H9 (cell line): ENCODE data around the gene CEP192. TPM values are rescaled to one million over a fixed set of nuclear protein-coding genes. Genes with fewer than 3 reads are reported as not detected.

Experiments
- DNase-seq: peaks from one replicate; pipeline ENCODE4 v3.0.0-alpha.2; 2017
- H2AFZ ChIP-seq: one replicate; pipeline ENCODE4 v1.6.1; 2013; ENCODE audit warnings: mild to moderate bottlenecking, low read length, control low read depth, moderate library complexity
- H2AK5ac ChIP-seq: 2 replicates; pipeline ENCODE4 v1.6.1; 2013; ENCODE audit warnings: low read length, control low read depth, mixed read lengths; ENCODE audit not compliant: insufficient read length
- H2BK120ac ChIP-seq: one replicate; pipeline ENCODE4 v1.6.1; 2013; ENCODE audit warnings: low read depth, mild to moderate bottlenecking, low read length, control low read depth, inconsistent platforms; ENCODE audit not compliant: poor library complexity, severe bottlenecking
- H2BK12ac ChIP-seq: 2 replicates; pipeline ENCODE4 v1.6.1; 2013; ENCODE audit warnings: low read length, control low read depth, mixed read lengths, low read depth; ENCODE audit not compliant: insufficient read length
- H2BK15ac ChIP-seq: 2 replicates; pipeline ENCODE4 v1.6.1; 2013; ENCODE audit warnings: low read depth, low read length, control low read depth
- H2BK20ac ChIP-seq: one replicate; pipeline ENCODE4 v1.6.1; 2013; ENCODE audit warnings: low read depth, mild to moderate bottlenecking, low read length, control low read depth, inconsistent platforms; ENCODE audit not compliant: poor library complexity, severe bottlenecking
- H2BK5ac ChIP-seq: 2 replicates; pipeline ENCODE4 v1.6.1; 2013; ENCODE audit warnings: low read length, control low read depth, mixed read lengths; ENCODE audit not compliant: insufficient read length
- H3K14ac ChIP-seq: 2 replicates; pipeline ENCODE4 v1.6.1; 2013; ENCODE audit warnings: low read length, control low read depth; ENCODE audit not compliant: insufficient read depth
- H3K18ac ChIP-seq: 2 replicates; pipeline ENCODE4 v1.6.1; 2013; ENCODE audit warnings: low read depth, mild to moderate bottlenecking, mixed read lengths, low read length, control low read depth; ENCODE audit not compliant: insufficient read length
- H3K23ac ChIP-seq: 2 replicates; pipeline ENCODE4 v1.6.1; 2013; ENCODE audit warnings: low read length, control low read depth, mixed read lengths, low read depth; ENCODE audit not compliant: insufficient read length
- H3K23me2 ChIP-seq: 2 replicates; pipeline ENCODE4 v1.6.1; 2013; ENCODE audit warnings: low read depth, mild to moderate bottlenecking, mixed read lengths, low read length, control low read depth; ENCODE audit not compliant: insufficient read length, poor library complexity, severe bottlenecking
- H3K27ac ChIP-seq: 2 replicates; pipeline ENCODE4 v1.5.1; 2013; ENCODE audit warnings: low read length, control low read depth, mixed read lengths, low read depth; ENCODE audit not compliant: insufficient read length
- H3K27me3 ChIP-seq: 2 replicates; pipeline ENCODE4 v1.6.1; 2013; ENCODE audit warnings: low read length, control low read depth, inconsistent platforms; ENCODE audit not compliant: insufficient read depth
- H3K4ac ChIP-seq: 2 replicates; pipeline ENCODE4 v1.6.1; 2013; ENCODE audit warnings: low read depth, mild to moderate bottlenecking, control low read depth, inconsistent platforms, low read length, moderate library complexity
- H3K4me1 ChIP-seq: 2 replicates; pipeline ENCODE4 v1.6.1; 2013; ENCODE audit warnings: low read length, control low read depth, inconsistent platforms; ENCODE audit not compliant: insufficient read depth
- H3K4me2 ChIP-seq: 2 replicates; pipeline ENCODE4 v1.6.1; 2013; ENCODE audit warnings: low read length, control low read depth, mixed read lengths; ENCODE audit not compliant: insufficient read length, insufficient read depth
- H3K56ac ChIP-seq: 2 replicates; pipeline ENCODE4 v1.6.1; 2013; ENCODE audit warnings: low read depth, mild to moderate bottlenecking, mixed read lengths, low read length, control low read depth; ENCODE audit not compliant: insufficient read length
- H3K79me1 ChIP-seq: 2 replicates; pipeline ENCODE4 v1.6.1; 2013; ENCODE audit warnings: low read depth, mild to moderate bottlenecking, moderate library complexity, low read length, control low read depth, inconsistent platforms; ENCODE audit not compliant: insufficient read depth, poor library complexity, severe bottlenecking
- H3K79me2 ChIP-seq: 2 replicates; pipeline ENCODE4 v1.6.1; 2013; ENCODE audit warnings: low read length, control low read depth, inconsistent platforms; ENCODE audit not compliant: insufficient read depth
- H3K9ac ChIP-seq: 2 replicates; pipeline ENCODE4 v1.6.1; 2013; ENCODE audit warnings: low read length, control low read depth, mixed read lengths; ENCODE audit not compliant: insufficient read length; ENCODE audit errors: extremely low read depth
- H3K9me3 ChIP-seq: one replicate; pipeline ENCODE4 v1.6.1; 2013; ENCODE audit warnings: low read depth, low read length, inconsistent platforms; ENCODE audit not compliant: control insufficient read depth
- H3T11ph ChIP-seq: one replicate; pipeline ENCODE4 v1.6.1; 2013; ENCODE audit warnings: mild to moderate bottlenecking, low read length, control low read depth, inconsistent platforms
- H4K20me1 ChIP-seq: one replicate; pipeline ENCODE4 v1.6.1; 2013; ENCODE audit not compliant: control insufficient read depth, insufficient read length, insufficient read depth
- H4K5ac ChIP-seq: 2 replicates; pipeline ENCODE4 v1.6.1; 2013; ENCODE audit warnings: low read depth, mild to moderate bottlenecking, mixed read lengths, low read length, control low read depth; ENCODE audit not compliant: insufficient read length
- H4K8ac ChIP-seq: replicated peaks from 2 replicates; pipeline ENCODE4 v1.6.1; 2013; ENCODE audit warnings: low read length, control low read depth, mixed read lengths, low read depth; ENCODE audit not compliant: insufficient read length
- H4K91ac ChIP-seq: 2 replicates; pipeline ENCODE4 v1.6.1; 2013; ENCODE audit warnings: low read depth, mild to moderate bottlenecking, moderate library complexity, mixed read lengths, low read length, control low read depth; ENCODE audit not compliant: insufficient read length
- H3K27ac Mint-ChIP-seq, 3 experiments: 2 replicates in 2 of 3; 3 replicates in 1 of 3; pipeline ENCODE4 v1.8.0; 2020 to 2021; ENCODE audit warnings: mixed read lengths in 3 of 3, mild to moderate bottlenecking in 1 of 3, moderate library complexity in 1 of 3
- H3K27me3 Mint-ChIP-seq: 2 replicates; pipeline ENCODE4 v1.8.0; 2021; ENCODE audit warnings: low read depth, mild to moderate bottlenecking, moderate library complexity, mixed read lengths
- H3K36me3 Mint-ChIP-seq, 3 experiments: 2 replicates in 2 of 3; 3 replicates in 1 of 3; pipeline ENCODE4 v1.8.0; 2020 to 2021; ENCODE audit warnings: low read depth in 3 of 3, mixed read lengths in 3 of 3; ENCODE audit not compliant: insufficient read depth in 1 of 3
- H3K4me1 Mint-ChIP-seq, 2 experiments: 2 replicates each; pipeline ENCODE4 v1.8.0; 2020; ENCODE audit warnings: mixed read lengths in 2 of 2
- H3K4me3 Mint-ChIP-seq, 2 experiments: 2 replicates in 1 of 2; 3 replicates in 1 of 2; pipeline ENCODE4 v1.8.0; 2020 to 2021; ENCODE audit warnings: mild to moderate bottlenecking in 2 of 2, mixed read lengths in 2 of 2, moderate library complexity in 1 of 2
- H3K9me3 Mint-ChIP-seq, 2 experiments: 2 replicates in 1 of 2; 3 replicates in 1 of 2; pipeline ENCODE4 v1.8.0; 2020; ENCODE audit warnings: mild to moderate bottlenecking in 2 of 2, mixed read lengths in 2 of 2, moderate library complexity in 1 of 2
- WGBS: extraction: QIAGEN DNeasy Blood & Tissue Kit; methylation state at CpG from one replicate; pipeline ENCODE4 v1.1.7; 2013; ENCODE audit warnings: missing lambda C conversion rate, low lambda C conversion rate, mixed read lengths; ENCODE audit not compliant: insufficient read length; ENCODE audit errors: extremely low coverage; 5-methylcytosine and 5-hydroxymethylcytosine counted together
- total RNA-seq: library from RNA; stranded (reverse); gene quantifications from 2 replicates; pipeline ENCODE4 v1.2.1, GENCODE V29; 2021
- TF ChIP-seq, protein P1 (sequence below): fragments of 200-600 bp; sonication (generic); conservative IDR thresholded peaks from 3 replicates; pipeline ENCODE4 v1.8.0; 2021; ENCODE audit warnings: antibody characterized with exemption, mild to moderate bottlenecking

The CEP192 gene
- total RNA-seq, 1 experiment from 2014 or later: 23.5 TPM

- H4K8ac ChIP-seq: no peak overlapping the region
- H2BK5ac ChIP-seq: no peak overlapping the region
- H3K18ac ChIP-seq: no peak overlapping the region
- H3K27ac Mint-ChIP-seq: no peak overlapping the region
- H2AK5ac ChIP-seq: no peak overlapping the region
- H3K14ac ChIP-seq: no peak overlapping the region
- H3K27ac ChIP-seq: no peak overlapping the region
- H3K9me3 Mint-ChIP-seq: no peaks in the 10 kb centered on the region
- no peak overlapping the region for H2BK12ac ChIP-seq
- H3K79me1 ChIP-seq: no peaks in the 10 kb centered on the region
- H3T11ph ChIP-seq: no peak overlapping the region
- H3K4me1 Mint-ChIP-seq: no peaks in the 10 kb centered on the region
- no peaks in the 10 kb centered on the region for H3K9me3 ChIP-seq
- H3K27me3 ChIP-seq: no peaks in the 10 kb centered on the region
- H3K4me2 ChIP-seq: no peak overlapping the region
- H3K79me2 ChIP-seq: no peaks in the 10 kb centered on the region
- H3K4me1 ChIP-seq: no peaks in the 10 kb centered on the region
- no peak overlapping the region for H4K91ac ChIP-seq
- 0 out of 2 replicates have a peak, but pooled peaks cover 1% of the 10 kb centered on the region for H3K27me3 Mint-ChIP-seq
- H2BK120ac ChIP-seq: no peak overlapping the region
- TF ChIP-seq, protein P1, sequence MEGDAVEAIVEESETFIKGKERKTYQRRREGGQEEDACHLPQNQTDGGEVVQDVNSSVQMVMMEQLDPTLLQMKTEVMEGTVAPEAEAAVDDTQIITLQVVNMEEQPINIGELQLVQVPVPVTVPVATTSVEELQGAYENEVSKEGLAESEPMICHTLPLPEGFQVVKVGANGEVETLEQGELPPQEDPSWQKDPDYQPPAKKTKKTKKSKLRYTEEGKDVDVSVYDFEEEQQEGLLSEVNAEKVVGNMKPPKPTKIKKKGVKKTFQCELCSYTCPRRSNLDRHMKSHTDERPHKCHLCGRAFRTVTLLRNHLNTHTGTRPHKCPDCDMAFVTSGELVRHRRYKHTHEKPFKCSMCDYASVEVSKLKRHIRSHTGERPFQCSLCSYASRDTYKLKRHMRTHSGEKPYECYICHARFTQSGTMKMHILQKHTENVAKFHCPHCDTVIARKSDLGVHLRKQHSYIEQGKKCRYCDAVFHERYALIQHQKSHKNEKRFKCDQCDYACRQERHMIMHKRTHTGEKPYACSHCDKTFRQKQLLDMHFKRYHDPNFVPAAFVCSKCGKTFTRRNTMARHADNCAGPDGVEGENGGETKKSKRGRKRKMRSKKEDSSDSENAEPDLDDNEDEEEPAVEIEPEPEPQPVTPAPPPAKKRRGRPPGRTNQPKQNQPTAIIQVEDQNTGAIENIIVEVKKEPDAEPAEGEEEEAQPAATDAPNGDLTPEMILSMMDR: no peak
- H3K9ac ChIP-seq: no peak overlapping the region
- H3K4me3 Mint-ChIP-seq: no peak overlapping the region
- H2BK15ac ChIP-seq: no peak overlapping the region
- H3K23me2 ChIP-seq: no peaks in the 10 kb centered on the region
- H3K36me3 Mint-ChIP-seq: peaks cover 13 to 25% (median 21%) of the 10 kb centered on the region in 3 experiments; a peak in 6 of 7 replicates
- no peak overlapping the region for H3K4ac ChIP-seq
- H3K56ac ChIP-seq: no peak overlapping the region
- H4K20me1 ChIP-seq: no peaks in the 10 kb centered on the region
- H2BK20ac ChIP-seq: no peak overlapping the region
- no peak for DNase-seq
- H4K5ac ChIP-seq: no peak overlapping the region
- no CpG with 5 or more reads among the region's 4 CpGs for WGBS
- no peak overlapping the region for H3K23ac ChIP-seq
- H2AFZ ChIP-seq: no peak overlapping the region
These were observed 129.8 kb downstream of the CEP192 start for GRCh38 chr18:13120983-13121441.
